Right lobe of liver (tissue), 6 donors: ENCODE measurements around the gene C2CD3. TPM values are rescaled to one million over a fixed set of nuclear protein-coding genes. Genes with fewer than 3 reads are reported as not detected.

Experiments used
- ATAC-seq, 4 donors: fragments of 200-7000 bp; cut with Tn5 transposase; one replicate each; pipeline ENCODE4 v1.9.1; 2020; ENCODE audit warnings: mild to moderate bottlenecking in 4 of 4, moderate library complexity in 4 of 4
- DNase-seq, 3 donors: peaks; one replicate each; pipeline ENCODE4 v3.0.0-alpha.2; 2020
- H3K27ac ChIP-seq, 3 donors: fragments of 200-600 bp; one replicate each; pipeline ENCODE4 v1.8.0; 2022
- H3K27me3 ChIP-seq, 2 donors: fragments of 200-600 bp; one replicate each; pipeline ENCODE4 v1.8.0; 2022
- H3K36me3 ChIP-seq, 4 donors: fragments of 200-600 bp; sonication (generic) in 1 of 4; one replicate each; pipeline versions ENCODE4 v1.5.1 to v1.8.0; 2017 to 2022; ENCODE audit warnings: control low read depth in 1 of 4
- H3K4me1 ChIP-seq, 4 donors: fragments of 200-600 bp; sonication (generic) in 1 of 4; one replicate each; pipeline versions ENCODE4 v1.5.1 to v1.8.0; 2017 to 2022; ENCODE audit warnings: control low read depth in 1 of 4
- H3K4me3 ChIP-seq, 3 donors: fragments of 200-600 bp; one replicate each; pipeline ENCODE4 v1.8.0; 2022
- H3K9me3 ChIP-seq, 4 donors: fragments of 200-600 bp; sonication (generic) in 1 of 4; one replicate each; pipeline versions ENCODE4 v1.5.1 to v1.8.0; 2017 to 2022; ENCODE audit warnings: control low read depth in 1 of 4
- CTCF ChIP-seq, 4 donors: fragments of 200-600 bp in 3 of 4; fragments of 450-650 bp in 1 of 4; IDR thresholded peaks; one replicate each; pipeline versions ENCODE4 v1.5.1 to v1.8.0; 2016 to 2022; ENCODE audit warnings: antibody characterized with exemption in 4 of 4, mild to moderate bottlenecking in 2 of 4
- POLR2A ChIP-seq: fragments of 450-650 bp; IDR thresholded peaks from one replicate; pipeline ENCODE4 v1.6.1; 2017; ENCODE audit warnings: antibody characterized with exemption, mild to moderate bottlenecking
- WGBS: methylation state at CpG from one replicate; pipeline ENCODE4 v1.1.6; 2018; ENCODE audit warnings: low coverage, low lambda C conversion rate; ENCODE audit not compliant: insufficient coverage; ENCODE audit errors: missing lambda C conversion rate; 5-methylcytosine and 5-hydroxymethylcytosine counted together
- intact Hi-C, 2 donors: fragments of 100-400 bp; cut with DNase I; formaldehyde crosslinking; loops; one replicate each; pipeline versions ENCODE4 v1.11.2 to v1.14.1; 2022
- total RNA-seq, 6 experiments: library from RNA; depleted of rRNA in 2 of 6; stranded (reverse); fragments of >200 nt in 2 of 6; fragmentation: NEBNext Ultra II Directional in 3 of 6; extraction: Animal tissue kit (Norgen Biotek cat#: 25700) in 3 of 6; gene quantifications; one replicate each; pipeline versions ENCODE4 v1.1.0 to v1.2.4, GENCODE V29; 2016 to 2023
- donor health status: DM: no; HTN: yes; CAD: no.
- donor health status: DM: no; HTN: no; CAD: no.
- donor health status: DM: no; HTN: no; CAD: no.
- donor health status: DM: no; HTN: yes; CAD: no.
- donor health status: DM: no; HTN: yes; CAD: no.

The C2CD3 gene
- total RNA-seq, 6 experiments from 2014 or later = 4.8 to 9.6 (median 7.4) TPM

DNA sequence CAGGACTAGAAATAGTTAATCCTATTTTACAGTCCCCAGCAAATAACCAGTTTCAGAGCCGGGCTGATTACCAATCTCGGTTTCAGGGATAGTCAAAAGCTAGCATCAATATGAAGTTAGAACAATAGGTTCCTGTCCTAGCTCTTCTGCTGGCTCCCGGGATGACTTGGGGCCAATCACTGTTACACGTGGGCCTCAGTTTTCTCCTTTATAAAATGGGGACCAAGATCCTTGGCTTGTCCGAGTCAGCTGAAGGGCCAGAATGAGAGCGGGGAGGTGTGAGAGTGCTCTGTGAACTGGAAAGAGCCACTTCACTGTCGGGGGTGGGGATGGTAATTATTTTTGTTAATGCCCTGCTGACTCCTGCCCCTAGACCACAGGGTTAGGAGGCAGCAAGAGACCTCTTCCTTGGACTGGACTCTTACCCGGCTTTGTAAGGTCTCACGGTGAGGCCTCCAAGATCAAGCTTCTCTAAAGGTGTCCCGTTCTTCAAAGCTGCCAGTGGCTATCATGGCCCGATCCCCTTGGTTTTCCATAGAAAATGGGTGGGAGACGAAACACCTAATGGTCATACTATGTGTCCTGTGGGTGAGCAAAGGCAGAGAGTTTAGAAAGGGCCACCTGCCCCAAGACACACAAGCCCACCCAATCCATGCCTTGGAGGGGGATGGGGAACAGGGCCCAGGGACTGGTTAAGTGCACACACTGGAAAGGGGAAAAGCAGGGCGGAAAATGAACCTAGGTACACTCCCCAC is 189.6 kb downstream of the C2CD3 start:
- Histone ChIP-seq H3K36me3 (no peaks in the 10 kb centered on the region), H3K27me3 (no peaks in the 10 kb centered on the region)
- intact Hi-C loops = no loop called here

GRCh38 chr11:73980001-73980961 is 190.5 kb downstream of the C2CD3 start:
- Histone ChIP-seq H3K27me3 (no peaks in the 10 kb centered on the region), H3K27ac (no peak overlapping the region), H3K4me3 (peak overlapping the region in 2 of 3 donors; percentile 5 to 60), H3K4me1 (peaks cover 0 to 5% (median 0%) of the 10 kb centered on the region in 4 donors), H3K9me3 (no peaks in the 10 kb centered on the region), H3K36me3 (no peaks in the 10 kb centered on the region)
- TF ChIP-seq POLR2A = no peak
- TF ChIP-seq CTCF (IDR thresholded peaks at IDR 0.05) = no peak
- ATAC-seq (peak; percentile 1 to 15 (median 10)), DNase-seq (peak in 2 of 3 donors; percentile 34 to 57)
- intact Hi-C loops = no loop called here
- 61% methylated on average over 3 of the region's 6 CpGs for WGBS

More for the DNA sequence above, 189.6 kb downstream of the C2CD3 start:
- Histone ChIP-seq H3K4me3 (peak overlapping the region; percentile 40 to 60 (median 56)), H3K4me1 (peaks cover 0 to 5% (median 0%) of the 10 kb centered on the region in 4 donors), H3K27ac (no peak overlapping the region), H3K9me3 (no peaks in the 10 kb centered on the region)
- no peak for ATAC-seq
- 90% methylated on average over 11 of the region's 13 CpGs for WGBS
- DNase-seq = peak in 1 of 3 donors; percentile 24
- TF ChIP-seq POLR2A (no peak), CTCF (IDR thresholded peaks at IDR 0.05) (no peak)

DNA sequence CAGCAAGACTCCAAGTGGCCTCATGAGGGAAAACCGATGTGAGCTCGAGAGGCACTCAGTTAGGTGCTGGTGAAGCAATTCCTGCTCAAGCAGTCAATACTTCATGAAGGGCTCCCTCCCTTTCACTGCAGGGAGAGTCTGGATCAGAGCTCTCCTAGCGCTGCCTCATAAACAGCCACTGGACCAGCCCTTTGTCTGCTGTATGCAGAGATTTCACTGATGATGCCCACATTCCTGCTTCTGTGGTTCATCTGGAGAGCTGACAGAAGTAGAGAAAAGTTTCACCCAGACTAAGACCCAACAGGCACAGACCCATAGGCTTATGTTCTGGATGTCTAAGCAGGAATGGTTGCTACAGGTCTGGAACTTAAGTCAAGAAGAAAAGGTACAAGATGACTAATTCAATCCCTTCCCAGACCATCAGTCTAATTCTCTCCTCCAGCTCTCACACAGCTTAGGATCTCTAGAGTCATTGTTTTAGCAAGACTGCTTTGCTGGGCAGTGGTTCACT is 192.2 kb downstream of the C2CD3 start:
- no peak for TF ChIP-seq POLR2A
- DNase-seq (peak in 1 of 3 donors; percentile 1), ATAC-seq (no peak)
- Histone ChIP-seq H3K27me3 (no peaks in the 10 kb centered on the region), H3K9me3 (no peaks in the 10 kb centered on the region), H3K36me3 (no peaks in the 10 kb centered on the region), H3K4me3 (no peak overlapping the region), H3K4me1 (peaks cover 0 to 5% (median 0%) of the 10 kb centered on the region in 4 donors), H3K27ac (no peak overlapping the region)
- intact Hi-C loops = no loop called here
- no CpG with 5 or more reads among the region's 3 CpGs for WGBS

DNA sequence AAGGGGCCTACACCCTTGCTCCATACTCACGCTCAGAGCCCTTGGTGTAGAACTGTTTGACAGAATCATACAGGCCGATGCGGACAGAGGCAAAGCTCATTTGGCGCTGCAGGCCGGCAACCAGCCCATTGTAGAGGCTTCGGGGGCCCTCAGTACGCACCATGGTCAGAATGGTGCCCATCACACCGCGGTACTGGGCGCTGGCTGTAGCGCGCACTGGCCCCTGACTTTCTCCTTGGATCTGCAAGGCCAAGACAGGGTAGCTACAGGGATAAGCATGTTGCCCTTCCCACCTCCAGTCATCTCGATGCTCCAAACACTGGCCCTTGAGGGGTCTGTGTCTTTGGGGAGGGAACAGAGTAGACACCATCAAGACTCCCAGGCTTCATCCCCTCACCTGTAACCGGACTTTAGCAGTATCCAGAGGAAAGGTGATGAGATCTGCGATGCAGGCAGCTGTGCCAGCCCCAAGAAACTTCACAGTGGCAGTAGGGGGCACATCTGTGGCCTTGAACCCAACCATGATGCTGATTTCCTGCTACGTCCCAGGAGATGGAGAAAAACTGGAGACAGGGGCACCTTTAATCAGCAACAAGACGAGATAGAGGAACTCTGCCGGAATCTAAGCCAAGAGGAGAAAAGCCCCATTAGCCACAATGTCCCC is 192.8 kb downstream of the C2CD3 start:
- no peak overlapping the region for H3K4me3 ChIP-seq
- H3K4me1 ChIP-seq = peaks cover 0 to 5% (median 0%) of the 10 kb centered on the region in 4 donors
- H3K27me3 ChIP-seq = no peaks in the 10 kb centered on the region
- H3K36me3 ChIP-seq = no peaks in the 10 kb centered on the region
- H3K9me3 ChIP-seq = no peaks in the 10 kb centered on the region
- peak in 1 of 3 donors; percentile 34 for DNase-seq
- TF ChIP-seq POLR2A (no peak), CTCF (IDR thresholded peaks at IDR 0.05) (no peak)
- H3K27ac ChIP-seq = no peak overlapping the region
- no peak for ATAC-seq
- intact Hi-C loops = no loop called here
- WGBS = 86% methylated on average over 4 of the region's 18 CpGs
